Keratinocyte (primary cell): ENCODE data around the gene TPK1.

Experiments used
- EZH2 ChIP-seq: IDR thresholded peaks from one replicate; pipeline ENCODE4 v1.6.1; 2012; ENCODE audit warnings: inconsistent platforms, mild to moderate bottlenecking, low read length, moderate library complexity
- TF ChIP-seq, protein P1 (sequence below), 3 experiments: IDR thresholded peaks in 1 of 3; conservative IDR thresholded peaks in 1 of 3; optimal IDR thresholded peaks in 1 of 3; 2 replicates in 2 of 3; 3 replicates in 1 of 3; pipeline versions ENCODE3 to v1.5.1; 2011; ENCODE audit warnings: low read length in 3 of 3, mild to moderate bottlenecking in 3 of 3, moderate library complexity in 2 of 3, control low read depth in 1 of 3, inconsistent platforms in 1 of 3; ENCODE audit not compliant: insufficient read depth in 2 of 3; ENCODE audit errors: extremely low read depth in 1 of 3

GRCh38 chr7:144527051-144527471 lies 308.8 kb downstream of the TPK1 start:
- TF ChIP-seq, protein P1, sequence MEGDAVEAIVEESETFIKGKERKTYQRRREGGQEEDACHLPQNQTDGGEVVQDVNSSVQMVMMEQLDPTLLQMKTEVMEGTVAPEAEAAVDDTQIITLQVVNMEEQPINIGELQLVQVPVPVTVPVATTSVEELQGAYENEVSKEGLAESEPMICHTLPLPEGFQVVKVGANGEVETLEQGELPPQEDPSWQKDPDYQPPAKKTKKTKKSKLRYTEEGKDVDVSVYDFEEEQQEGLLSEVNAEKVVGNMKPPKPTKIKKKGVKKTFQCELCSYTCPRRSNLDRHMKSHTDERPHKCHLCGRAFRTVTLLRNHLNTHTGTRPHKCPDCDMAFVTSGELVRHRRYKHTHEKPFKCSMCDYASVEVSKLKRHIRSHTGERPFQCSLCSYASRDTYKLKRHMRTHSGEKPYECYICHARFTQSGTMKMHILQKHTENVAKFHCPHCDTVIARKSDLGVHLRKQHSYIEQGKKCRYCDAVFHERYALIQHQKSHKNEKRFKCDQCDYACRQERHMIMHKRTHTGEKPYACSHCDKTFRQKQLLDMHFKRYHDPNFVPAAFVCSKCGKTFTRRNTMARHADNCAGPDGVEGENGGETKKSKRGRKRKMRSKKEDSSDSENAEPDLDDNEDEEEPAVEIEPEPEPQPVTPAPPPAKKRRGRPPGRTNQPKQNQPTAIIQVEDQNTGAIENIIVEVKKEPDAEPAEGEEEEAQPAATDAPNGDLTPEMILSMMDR (optimal IDR thresholded peaks at IDR 0.05 in 1 of 3, IDR thresholded peaks at IDR 0.05 in 1 of 3, conservative IDR thresholded peaks at IDR 0.05 in 1 of 3; ENCODE audit: extremely low read depth in 1 of 3, insufficient read depth in 2 of 3, low read length in 3 of 3): no peak
- TF ChIP-seq EZH2: no peak
